Measurements from ENCODE around the gene COL2A1. TPM values are rescaled to one million over a fixed set of nuclear protein-coding genes. Genes with fewer than 3 reads are reported as not detected.

COL2A1 gene
- total and polyA plus RNA-seq, 2 donors from 2014 or later: not detected

DNA sequence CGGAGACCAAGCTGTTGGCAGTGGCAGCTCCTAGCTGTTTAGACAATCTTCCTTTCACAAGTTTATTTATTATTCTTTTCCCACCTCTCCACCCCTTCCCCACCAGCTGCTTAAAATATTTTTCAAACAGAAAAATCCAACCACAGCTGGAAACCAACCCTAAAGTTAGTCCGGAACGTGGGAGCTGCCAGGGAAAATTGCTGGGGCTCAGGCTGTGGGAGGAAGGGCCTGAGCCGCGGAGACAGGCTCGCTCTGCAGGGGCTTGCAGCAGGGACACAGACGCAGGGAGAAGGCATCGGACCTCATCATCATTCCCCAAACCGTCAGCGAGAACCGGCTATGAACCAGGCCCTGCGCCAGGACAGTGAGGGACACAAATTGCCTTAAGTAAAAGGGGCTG lies 56.9 kb downstream of the COL2A1 start:
- TF ChIP-seq, protein P1, sequence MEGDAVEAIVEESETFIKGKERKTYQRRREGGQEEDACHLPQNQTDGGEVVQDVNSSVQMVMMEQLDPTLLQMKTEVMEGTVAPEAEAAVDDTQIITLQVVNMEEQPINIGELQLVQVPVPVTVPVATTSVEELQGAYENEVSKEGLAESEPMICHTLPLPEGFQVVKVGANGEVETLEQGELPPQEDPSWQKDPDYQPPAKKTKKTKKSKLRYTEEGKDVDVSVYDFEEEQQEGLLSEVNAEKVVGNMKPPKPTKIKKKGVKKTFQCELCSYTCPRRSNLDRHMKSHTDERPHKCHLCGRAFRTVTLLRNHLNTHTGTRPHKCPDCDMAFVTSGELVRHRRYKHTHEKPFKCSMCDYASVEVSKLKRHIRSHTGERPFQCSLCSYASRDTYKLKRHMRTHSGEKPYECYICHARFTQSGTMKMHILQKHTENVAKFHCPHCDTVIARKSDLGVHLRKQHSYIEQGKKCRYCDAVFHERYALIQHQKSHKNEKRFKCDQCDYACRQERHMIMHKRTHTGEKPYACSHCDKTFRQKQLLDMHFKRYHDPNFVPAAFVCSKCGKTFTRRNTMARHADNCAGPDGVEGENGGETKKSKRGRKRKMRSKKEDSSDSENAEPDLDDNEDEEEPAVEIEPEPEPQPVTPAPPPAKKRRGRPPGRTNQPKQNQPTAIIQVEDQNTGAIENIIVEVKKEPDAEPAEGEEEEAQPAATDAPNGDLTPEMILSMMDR (IDR thresholded peaks at IDR 0.05; ENCODE audit: borderline replicate concordance, extremely low read depth, insufficient read depth): no peak
- Histone ChIP-seq H3K4me3 (ENCODE audit: low read length in 3 of 3) (no peak overlapping the region), H3K4me1 (ENCODE audit: control insufficient read depth in 2 of 3, insufficient read depth in 2 of 3, low read depth in 1 of 3, low read length in 3 of 3) (peaks cover 0 to 33% (median 5%) of the 10 kb centered on the region in 3 donors), H3K27ac (ENCODE audit: low read depth in 2 of 2, low read length in 2 of 2) (peak overlapping the region in 1 of 2 donors; percentile 49), H3K27me3 (ENCODE audit: control insufficient read depth, insufficient read depth, low read length) (no peaks in the 10 kb centered on the region), H3K36me3 (ENCODE audit: control insufficient read depth in 2 of 3, insufficient read depth in 3 of 3, low read length in 3 of 3) (no peaks in the 10 kb centered on the region), H3K9me3 (ENCODE audit: control insufficient read depth in 2 of 3, insufficient read depth in 1 of 3, low read length in 3 of 3) (no peaks in the 10 kb centered on the region), H3K9ac (ENCODE audit: low read length in 3 of 3) (peak overlapping the region in 1 of 3 donors; percentile 32)
- no peak for FAIRE-seq
- peak in 3 of 5 donors; percentile 63 to 84 (median 66) for DNase-seq
- intact Hi-C loops (cut with DNase I): no loop called here

DNA sequence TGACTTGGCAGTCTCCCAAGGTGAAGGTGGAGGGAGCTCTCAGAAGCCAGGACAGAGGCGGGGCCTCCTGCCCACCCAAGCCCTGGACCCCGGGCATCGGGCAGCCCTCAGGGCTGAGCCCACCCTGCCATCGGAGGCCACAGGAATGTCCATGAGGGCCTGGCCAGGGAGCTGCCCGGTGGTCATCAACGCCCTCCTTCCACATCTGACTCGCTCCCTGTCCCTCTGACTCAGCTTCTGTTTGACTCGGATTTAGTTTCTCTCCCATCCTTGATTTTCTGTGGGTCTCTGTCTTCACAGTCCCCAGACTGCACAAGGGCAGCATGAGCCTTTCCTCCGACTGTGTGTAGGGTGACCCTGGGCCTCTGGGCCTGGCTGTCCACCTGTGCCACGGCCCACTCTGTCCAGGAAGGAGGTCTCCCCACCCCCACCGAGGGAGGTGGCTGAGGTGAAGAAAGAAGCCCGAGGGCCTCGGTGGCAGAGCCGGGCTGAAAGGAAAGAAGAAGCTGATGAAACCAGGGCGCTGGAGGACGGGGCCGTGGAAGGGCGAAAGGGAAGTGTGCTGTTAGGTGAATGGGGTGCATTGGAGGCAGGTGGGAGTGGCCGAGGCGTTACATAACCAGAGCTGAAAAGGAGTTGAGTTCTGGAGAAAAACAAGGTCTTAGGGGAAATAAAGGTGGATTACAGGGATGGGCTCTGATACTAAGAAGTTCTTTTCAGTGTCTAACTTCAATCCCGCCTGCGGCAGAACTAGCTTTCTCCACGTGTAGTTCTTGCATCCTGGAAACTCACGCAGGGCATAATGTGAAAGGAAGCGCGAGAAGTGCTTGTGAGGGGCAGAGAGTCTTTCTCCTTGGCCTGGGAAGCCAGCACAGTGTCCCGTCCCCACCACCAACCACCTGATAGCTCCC lies 57.6 kb downstream of the COL2A1 start:
- FAIRE-seq (no peak), DNase-seq (peak in 1 of 5 donors; percentile 38)
- Histone ChIP-seq H3K36me3 (ENCODE audit: control insufficient read depth in 2 of 3, insufficient read depth in 3 of 3, low read length in 3 of 3) (no peaks in the 10 kb centered on the region), H3K27ac (ENCODE audit: low read depth in 2 of 2, low read length in 2 of 2) (peak overlapping the region; percentile 40 to 49), H3K4me3 (ENCODE audit: low read length in 3 of 3) (no peak overlapping the region), H3K27me3 (ENCODE audit: control insufficient read depth, insufficient read depth, low read length) (no peaks in the 10 kb centered on the region), H3K9ac (ENCODE audit: low read length in 3 of 3) (no peak overlapping the region), H3K4me1 (ENCODE audit: control insufficient read depth in 2 of 3, insufficient read depth in 2 of 3, low read depth in 1 of 3, low read length in 3 of 3) (peaks cover 0 to 36% (median 5%) of the 10 kb centered on the region in 3 donors), H3K9me3 (ENCODE audit: control insufficient read depth in 2 of 3, insufficient read depth in 1 of 3, low read length in 3 of 3) (no peaks in the 10 kb centered on the region)
- intact Hi-C loops (cut with DNase I): no loop called here
- TF ChIP-seq, protein P1 (IDR thresholded peaks at IDR 0.05; ENCODE audit: borderline replicate concordance, extremely low read depth, insufficient read depth): no peak

DNA sequence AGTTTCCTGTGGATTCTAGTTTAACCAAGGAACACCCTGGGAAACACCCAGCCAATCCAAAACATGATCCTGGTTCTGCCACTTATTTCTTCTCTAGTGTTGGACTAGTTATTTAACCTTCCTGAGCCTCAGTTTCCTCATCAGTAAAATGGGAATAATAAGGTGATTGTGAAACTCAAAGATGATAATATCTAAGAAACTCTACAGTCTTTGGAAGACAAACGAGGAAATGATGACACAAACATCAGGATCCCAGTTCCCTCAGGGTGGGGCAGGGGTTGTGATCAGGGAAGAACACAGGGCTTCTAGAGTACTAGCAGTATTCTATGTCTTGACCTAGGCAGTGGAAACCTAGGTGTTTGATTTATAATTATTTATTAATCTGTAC lies 58.9 kb downstream of the COL2A1 start:
- Histone ChIP-seq H3K36me3 (ENCODE audit: control insufficient read depth in 2 of 3, insufficient read depth in 3 of 3, low read length in 3 of 3) (no peaks in the 10 kb centered on the region), H3K9me3 (ENCODE audit: control insufficient read depth in 2 of 3, insufficient read depth in 1 of 3, low read length in 3 of 3) (no peaks in the 10 kb centered on the region), H3K27ac (ENCODE audit: low read depth in 2 of 2, low read length in 2 of 2) (no peak overlapping the region), H3K4me3 (ENCODE audit: low read length in 3 of 3) (no peak overlapping the region), H3K4me1 (ENCODE audit: control insufficient read depth in 2 of 3, insufficient read depth in 2 of 3, low read depth in 1 of 3, low read length in 3 of 3) (peaks cover 0 to 46% (median 13%) of the 10 kb centered on the region in 3 donors), H3K9ac (ENCODE audit: low read length in 3 of 3) (no peak overlapping the region), H3K27me3 (ENCODE audit: control insufficient read depth, insufficient read depth, low read length) (no peaks in the 10 kb centered on the region)
- DNase-seq (no peak), FAIRE-seq (no peak)
- intact Hi-C loops (cut with DNase I): no loop called here
- TF ChIP-seq, protein P1 (IDR thresholded peaks at IDR 0.05; ENCODE audit: borderline replicate concordance, extremely low read depth, insufficient read depth): no peak
